Esophagus muscularis mucosa (tissue), 3 donors: ENCODE results near the gene TBCB.

Source experiments
- CTCF ChIP-seq, 3 experiments: fragments of 200-600 bp in 2 of 3; fragments of 450-650 bp in 1 of 3; sonication (generic) in 2 of 3; IDR thresholded peaks; one replicate each; pipeline ENCODE4 v1.5.1; 2017 to 2019; ENCODE audit warnings: antibody characterized with exemption in 3 of 3, mild to moderate bottlenecking in 2 of 3, moderate library complexity in 1 of 3
- POLR2A ChIP-seq: fragments of 450-650 bp; IDR thresholded peaks from one replicate; pipeline ENCODE4 v1.6.1; 2017; ENCODE audit warnings: antibody characterized with exemption, moderate library complexity, mild to moderate bottlenecking, low read depth
- POLR2AphosphoS5 ChIP-seq, 2 donors: sonication (generic); formaldehyde crosslinking; IDR thresholded peaks; one replicate each; pipeline ENCODE4 v1.6.1; 2017; ENCODE audit warnings: antibody characterized with exemption in 2 of 2

GRCh38 chr19:36072081-36072480, 43.2 kb upstream of the TBCB start:
- TF ChIP-seq CTCF (IDR thresholded peaks at IDR 0.05) (no peak), POLR2A (no peak), POLR2AphosphoS5 (IDR thresholded peaks at IDR 0.05) (no peak)
